T1000 (cell line): ENCODE measurements around the gene LIMCH1.
"Not testable (repeated sequence)": the region's sequence is repeated elsewhere in the genome, so short reads cannot be mapped to it uniquely, and the experiment has no call there.

Experiments
- DNase-seq: peaks from one replicate; lab custom pipeline; 2025; ENCODE audit warnings: mixed read lengths; lab: John Stamatoyannopoulos, UW

The LIMCH1 gene

DNA sequence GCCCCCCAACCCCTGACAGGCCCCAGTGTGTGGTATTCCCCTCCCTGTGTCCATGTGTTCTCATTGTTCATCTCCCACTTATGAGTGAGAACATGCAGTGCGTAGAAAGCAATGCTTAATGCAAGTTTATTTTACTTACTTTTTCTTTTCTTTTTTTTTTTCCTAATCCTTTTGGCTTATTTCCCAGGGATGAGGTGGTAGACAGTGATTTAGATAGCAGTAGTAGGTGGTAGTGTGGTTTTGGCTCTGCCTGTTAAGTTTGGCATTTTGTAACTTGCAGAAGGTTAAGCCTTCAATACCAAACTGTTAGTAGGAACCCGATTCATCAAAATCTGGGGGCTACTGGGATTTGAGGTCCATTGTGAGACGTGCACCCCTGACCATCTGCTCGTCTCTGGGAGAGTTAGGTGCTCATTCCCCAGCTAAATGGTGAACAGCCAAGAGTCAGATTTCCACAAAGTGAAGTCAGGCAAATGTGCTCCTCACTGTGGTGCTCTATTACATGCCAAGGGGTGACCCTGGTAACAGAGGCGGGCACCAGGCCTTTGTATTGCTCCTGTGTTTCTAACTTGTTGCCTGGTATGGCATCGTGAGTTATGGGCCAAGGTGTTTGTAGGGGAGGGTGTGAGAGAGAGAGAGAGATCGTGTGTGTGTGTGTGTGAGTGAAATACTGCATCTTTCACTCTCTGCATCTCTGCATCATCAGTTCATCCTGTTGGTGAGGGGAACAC, 140.3 kb downstream of the LIMCH1 start:
- peak; percentile 3 for DNase-seq

DNA sequence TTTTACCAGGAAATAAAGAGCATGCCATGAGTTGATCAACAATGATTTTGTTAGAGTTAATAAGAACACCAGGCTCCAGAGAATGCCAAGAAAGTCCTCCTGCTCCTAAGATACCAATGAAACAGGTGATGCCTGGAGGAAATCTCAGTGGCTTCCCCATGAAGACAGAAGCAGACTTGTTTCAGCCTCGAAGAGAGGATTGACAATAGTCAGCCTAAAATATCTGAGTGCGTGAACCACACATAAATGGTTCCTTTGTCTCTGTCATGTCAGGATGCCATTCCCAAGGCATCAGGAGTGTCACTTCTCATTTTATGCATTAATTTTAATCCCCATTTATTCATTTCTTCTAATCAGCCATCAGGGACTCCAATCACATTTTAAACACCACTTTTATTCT, 141.0 kb downstream of the LIMCH1 start:
- DNase-seq = no peak

DNA sequence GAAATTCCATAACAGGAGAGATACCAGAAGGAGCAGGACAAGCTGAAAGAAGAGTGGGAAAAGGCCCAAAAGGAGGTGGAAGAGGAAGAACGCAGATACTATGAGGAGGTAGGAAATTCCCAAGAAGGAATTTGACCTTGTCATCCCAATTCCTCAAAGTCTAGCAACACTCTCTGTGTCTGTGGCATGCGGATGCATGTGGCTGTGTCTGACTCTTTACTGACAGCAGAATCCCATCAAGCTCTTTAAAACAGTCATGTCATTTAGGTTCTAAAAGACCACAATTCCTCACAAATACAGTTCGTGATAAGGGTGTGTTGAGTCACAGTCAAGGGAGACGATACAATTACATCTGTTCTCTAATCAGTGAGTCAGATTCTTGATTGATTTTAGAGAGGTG, 142.0 kb downstream of the LIMCH1 start:
- no peak for DNase-seq

DNA sequence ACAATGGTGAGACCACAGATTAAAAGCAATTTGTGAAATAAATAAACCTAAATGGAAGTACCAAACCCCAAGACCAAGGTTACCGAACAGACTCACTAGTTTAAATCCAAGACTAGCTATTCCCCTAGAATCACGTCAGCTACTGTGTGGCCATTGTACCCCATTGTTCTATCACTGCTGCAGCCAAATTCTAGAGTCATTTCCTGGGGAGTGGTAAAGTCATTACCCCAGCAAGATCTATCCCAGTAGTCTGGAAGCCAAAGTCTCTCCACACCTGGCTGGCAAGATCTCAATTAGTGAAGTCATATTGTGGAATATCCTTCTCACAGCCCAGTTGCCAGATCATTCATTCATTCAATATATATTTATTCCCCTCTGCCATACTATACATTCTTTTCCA, 143.1 kb downstream of the LIMCH1 start:
- DNase-seq = no peak

DNA sequence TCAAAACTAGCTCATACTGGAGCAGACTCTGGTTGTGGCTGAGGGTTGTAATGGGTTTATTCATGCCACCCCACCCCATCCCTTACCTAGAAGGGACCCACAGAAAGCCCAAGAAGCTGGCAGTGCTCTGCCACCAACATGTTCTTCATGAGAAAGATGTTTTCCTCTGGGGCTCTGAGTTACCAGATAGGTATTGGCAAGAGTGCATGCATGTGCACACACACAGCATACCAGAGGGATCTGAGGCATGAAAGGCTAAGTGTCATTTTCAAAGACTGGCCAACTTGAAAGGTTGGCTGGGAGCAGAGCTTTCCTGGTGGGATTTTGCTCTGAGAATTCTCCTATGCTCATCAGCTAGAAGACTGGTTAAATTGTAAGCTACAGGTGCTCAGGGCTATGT, 145.4 kb downstream of the LIMCH1 start:
- DNase-seq = no peak

DNA sequence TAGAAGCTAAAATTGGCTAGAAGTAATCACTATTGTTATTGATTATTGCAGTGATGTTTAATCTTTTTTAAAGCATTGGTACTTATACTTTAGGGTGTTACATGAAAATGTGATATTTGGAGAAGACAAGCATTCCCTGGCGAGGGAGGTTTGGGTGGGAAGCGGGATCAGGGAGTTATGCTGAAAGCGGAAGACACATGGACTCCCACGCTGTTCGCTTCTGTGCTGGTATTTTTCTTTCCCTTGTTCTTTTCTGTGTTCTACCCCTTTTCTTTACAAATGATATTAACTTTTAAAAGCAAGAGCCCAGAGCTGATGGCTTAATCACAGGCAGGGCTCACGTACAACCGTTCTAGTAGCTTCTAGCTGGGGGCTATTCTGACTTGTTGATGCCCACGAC, 148.9 kb downstream of the LIMCH1 start:
- DNase-seq = no peak

GRCh38 chr4:41687971-41688370, 150.0 kb downstream of the LIMCH1 start:
- DNase-seq = no peak

DNA sequence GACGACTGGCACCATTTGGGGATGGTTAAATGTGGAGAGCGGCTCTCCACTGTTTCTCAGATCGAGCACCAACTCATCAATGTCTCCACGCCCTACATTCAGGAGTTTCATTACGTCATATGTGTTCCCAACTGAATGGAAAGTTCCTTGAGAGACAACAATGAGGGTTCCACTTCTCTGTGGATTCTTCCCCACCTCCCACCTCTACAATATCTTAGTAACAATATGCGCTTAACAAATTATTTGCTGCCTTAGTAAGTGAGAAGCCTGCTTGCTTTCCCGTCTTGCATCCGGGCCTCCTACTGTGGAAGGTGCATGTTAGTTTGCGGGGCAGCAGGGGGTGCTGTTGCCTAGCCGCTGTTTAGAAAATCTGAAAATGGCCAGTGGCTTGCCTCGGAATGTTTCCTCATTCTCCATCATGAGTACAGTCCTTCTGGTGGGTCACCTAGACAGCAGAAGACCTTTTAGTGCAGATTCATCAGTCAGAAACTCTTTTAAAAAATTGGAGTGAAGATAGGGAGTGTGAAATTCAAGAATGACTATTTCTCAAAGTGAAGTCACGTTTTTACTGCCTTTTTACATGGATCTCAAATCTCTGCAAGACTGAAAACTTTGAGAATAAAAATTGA, 154.9 kb downstream of the LIMCH1 start:
- DNase-seq = peak; percentile 43

GRCh38 chr4:41693629-41694028, 155.7 kb downstream of the LIMCH1 start:
- no peak for DNase-seq

DNA sequence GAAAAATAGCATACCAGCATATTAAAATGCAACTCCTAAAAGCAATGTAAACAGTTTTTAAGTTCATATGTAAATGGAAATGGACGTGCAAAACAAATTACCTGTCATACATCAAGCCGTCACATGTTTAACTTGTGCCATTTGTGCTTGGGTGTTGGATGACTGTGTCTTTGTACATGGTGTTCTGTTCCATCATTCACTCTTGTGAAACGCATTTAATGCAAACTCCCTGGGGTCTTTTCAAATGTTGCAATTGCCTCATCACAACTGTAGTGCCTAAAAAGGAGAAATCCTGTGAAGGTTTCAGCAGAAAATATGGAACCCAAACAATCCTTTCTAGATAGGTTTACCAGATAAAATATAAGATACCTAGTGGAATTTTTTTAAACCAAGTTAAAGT, 158.2 kb downstream of the LIMCH1 start:
- no peak for DNase-seq

DNA sequence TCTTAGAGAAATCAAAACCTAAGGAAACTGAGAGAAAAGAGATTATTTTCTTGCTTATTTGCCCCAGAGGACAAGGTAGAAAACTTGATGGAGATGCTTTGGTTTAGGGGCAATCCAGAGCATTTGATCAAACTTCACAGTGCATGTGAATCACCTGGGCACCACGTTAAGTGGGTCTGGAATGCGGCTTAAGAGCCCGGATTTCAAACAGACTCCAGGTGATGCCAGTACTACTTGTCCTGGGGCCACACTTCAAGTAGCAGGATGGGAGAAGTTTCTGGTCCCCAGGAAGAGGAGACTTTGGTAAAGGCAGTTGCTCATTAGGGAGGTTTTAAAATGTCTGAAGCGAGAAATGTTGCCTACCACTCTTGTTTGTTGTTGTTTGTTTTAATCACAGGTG, 158.8 kb downstream of the LIMCH1 start:
- no peak for DNase-seq

DNA sequence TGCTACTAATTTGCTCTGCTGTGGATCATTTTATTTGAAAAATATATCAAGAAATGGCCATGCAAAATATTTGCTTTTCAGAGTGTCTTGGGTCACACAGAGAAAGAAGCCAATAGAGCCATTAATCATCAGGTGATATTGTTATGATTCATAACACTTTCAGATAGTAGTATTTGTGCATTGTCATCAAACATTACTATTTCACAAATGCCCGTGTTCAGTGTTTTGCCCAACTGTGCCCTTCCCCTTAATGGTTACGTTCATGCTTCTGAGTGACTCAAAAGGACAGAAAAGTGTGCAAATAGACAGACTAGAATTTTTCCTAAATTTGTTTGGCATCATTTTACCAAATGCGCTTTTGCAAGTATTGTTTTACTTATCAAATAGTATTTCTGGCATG, 164.0 kb downstream of the LIMCH1 start:
- DNase-seq = no peak

GRCh38 chr4:41702770-41703169, 164.8 kb downstream of the LIMCH1 start:
- DNase-seq = no peak

GRCh38 chr4:41703785-41704184, 165.8 kb downstream of the LIMCH1 start:
- DNase-seq = no peak

- no peak for DNase-seq
These were observed 172.0 kb downstream of the LIMCH1 start for GRCh38 chr4:41709844-41710481.

DNA sequence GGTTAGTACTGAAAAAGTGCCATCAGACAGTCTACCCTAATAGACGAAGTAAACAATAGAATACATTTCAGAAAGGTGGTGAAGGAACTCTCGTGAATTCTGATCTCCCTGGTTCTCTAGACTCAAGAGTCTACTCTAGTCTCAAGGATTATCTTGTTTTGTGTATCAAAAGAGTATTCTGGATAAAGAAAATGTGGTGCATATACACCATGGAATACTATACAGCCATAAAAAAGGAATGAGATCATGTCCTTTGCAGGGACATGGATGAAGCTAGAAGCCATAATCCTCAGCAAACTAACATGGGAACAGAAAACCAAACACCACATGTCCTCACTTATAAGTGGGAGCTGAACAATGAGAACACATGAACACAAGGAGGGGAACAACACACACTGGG, 173.7 kb downstream of the LIMCH1 start:
- not testable (repeated sequence) for DNase-seq

DNA sequence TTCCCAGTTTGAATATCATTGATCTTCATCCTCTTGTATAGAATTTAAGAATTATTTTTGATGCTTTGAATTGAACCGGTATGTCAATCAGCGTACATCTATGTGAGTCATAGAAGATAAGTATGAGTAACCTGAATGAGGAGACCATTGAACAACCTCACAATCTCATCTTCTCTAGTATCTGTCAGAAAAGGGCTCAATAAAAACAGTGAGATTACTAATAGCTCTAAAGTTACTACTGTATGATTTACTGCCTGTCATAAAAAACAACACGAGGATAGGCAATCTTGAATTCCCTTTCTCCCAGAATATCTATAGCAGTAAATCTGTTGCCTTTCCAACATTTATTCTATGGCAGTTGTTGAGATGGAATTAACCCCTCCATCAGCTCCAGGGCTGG, 174.5 kb downstream of the LIMCH1 start:
- no peak for DNase-seq

GRCh38 chr4:41713768-41714167, 175.8 kb downstream of the LIMCH1 start:
- DNase-seq = no peak

DNA sequence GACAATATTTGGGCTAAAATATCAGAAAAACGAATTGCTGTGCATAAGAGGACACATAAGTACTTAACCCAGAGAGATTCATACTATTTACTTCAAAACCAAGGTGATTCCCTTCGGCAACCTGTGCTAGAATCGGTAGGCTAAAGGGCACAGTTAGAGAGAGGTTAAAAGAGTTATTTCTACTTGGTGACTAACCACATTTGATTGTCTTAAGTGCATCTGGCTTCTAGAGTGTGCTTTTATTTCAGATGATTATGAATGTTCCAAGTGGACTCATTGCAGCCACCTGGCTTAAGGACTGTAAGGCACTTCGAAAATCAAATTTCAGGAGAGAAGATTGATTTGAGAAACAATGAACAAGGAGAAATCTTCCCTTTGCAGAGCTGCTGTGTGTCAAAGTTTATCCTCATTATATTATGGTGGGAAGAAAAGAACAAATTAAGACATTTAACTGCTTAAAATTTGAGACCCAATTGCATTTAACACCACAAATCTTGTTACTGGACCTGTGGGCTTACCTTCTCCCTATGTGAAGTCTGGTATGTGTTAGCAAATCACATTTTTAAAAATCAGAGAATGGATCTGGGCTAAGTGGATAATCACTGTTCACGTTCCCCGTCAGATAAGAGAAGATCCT, 176.5 kb downstream of the LIMCH1 start:
- DNase-seq = no peak

- DNase-seq = no peak
These were observed 177.2 kb downstream of the LIMCH1 start for GRCh38 chr4:41715155-41715554.

DNA sequence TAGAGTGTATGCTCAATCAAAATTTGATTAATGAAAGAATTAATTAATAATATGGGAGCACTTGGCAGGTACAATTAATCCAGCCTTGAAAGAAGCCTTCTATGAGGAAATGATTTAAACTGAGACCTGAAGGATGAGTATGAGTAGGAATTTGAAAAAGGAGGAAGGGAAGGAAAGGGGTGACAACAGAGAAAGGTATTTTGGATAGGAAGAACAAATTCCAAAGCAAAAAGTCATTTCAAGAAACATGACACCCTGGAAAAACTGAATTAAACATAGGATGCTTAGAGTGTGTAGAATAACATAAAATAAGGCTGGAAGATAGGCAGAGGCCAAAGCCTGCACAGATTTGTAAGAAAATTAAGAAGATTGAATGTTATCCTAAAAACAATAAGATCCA, 180.9 kb downstream of the LIMCH1 start:
- DNase-seq = no peak

- no peak for DNase-seq
These were observed 181.5 kb downstream of the LIMCH1 start for GRCh38 chr4:41719417-41719816.

DNA sequence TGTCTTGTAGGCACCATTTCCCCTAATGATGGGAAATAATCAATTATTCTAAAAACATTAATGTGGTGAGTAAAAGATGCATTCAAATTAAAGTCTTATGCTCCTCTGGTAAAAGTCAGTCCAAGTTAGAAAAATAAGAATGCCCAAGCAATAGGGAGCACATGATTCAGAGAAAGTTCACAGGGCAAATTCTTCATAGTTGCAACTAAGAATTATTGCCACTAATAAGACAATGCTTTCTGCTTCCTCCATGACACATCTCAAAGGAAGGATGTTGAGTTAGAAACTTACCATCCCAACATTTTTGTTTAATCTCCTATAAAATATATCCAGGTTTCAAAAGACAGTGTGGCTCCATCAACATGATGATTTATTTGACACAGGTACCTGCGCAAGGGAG, 184.2 kb downstream of the LIMCH1 start:
- DNase-seq = no peak
